Choroid plexus epithelial cell (primary cell): ENCODE data around the gene LMBR1.

Experiments
- DNase-seq: peaks from one replicate; pipeline ENCODE4 v3.0.0-alpha.2; 2010; ENCODE audit warnings: low read depth
- H3K4me3 ChIP-seq: 2 replicates; pipeline ENCODE4 v1.5.1; 2011; ENCODE audit warnings: low read depth, mild to moderate bottlenecking, control low read depth, low read length, moderate library complexity
- TF ChIP-seq, protein P1 (sequence below): conservative IDR thresholded peaks from 2 replicates; pipeline ENCODE4 v1.5.1; 2011; ENCODE audit warnings: low read depth, mild to moderate bottlenecking, control low read depth, inconsistent platforms, low read length, moderate library complexity

LMBR1 gene

DNA sequence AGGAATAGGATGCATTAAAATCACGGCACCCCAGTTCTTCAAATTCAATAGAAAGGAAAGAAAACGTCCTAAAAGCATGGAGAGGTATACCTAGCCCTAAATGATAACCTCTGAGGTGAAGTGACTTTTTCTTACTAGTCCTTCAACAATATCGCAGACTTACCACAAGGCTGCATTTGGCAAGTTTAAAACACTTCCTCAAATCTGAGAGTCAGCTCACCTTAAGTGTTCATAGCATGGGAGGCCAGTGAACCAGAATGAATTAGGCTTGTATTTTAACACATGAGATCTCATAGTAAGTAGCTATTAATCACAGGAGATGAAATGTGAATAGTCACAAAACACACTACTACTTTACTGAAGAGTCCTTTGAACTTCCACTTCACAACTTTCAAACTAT lies 128.2 kb downstream of the LMBR1 start:
- no peak for DNase-seq
- H3K4me3 ChIP-seq, result no peak overlapping the region
- TF ChIP-seq, protein P1, sequence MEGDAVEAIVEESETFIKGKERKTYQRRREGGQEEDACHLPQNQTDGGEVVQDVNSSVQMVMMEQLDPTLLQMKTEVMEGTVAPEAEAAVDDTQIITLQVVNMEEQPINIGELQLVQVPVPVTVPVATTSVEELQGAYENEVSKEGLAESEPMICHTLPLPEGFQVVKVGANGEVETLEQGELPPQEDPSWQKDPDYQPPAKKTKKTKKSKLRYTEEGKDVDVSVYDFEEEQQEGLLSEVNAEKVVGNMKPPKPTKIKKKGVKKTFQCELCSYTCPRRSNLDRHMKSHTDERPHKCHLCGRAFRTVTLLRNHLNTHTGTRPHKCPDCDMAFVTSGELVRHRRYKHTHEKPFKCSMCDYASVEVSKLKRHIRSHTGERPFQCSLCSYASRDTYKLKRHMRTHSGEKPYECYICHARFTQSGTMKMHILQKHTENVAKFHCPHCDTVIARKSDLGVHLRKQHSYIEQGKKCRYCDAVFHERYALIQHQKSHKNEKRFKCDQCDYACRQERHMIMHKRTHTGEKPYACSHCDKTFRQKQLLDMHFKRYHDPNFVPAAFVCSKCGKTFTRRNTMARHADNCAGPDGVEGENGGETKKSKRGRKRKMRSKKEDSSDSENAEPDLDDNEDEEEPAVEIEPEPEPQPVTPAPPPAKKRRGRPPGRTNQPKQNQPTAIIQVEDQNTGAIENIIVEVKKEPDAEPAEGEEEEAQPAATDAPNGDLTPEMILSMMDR, result no peak

DNA sequence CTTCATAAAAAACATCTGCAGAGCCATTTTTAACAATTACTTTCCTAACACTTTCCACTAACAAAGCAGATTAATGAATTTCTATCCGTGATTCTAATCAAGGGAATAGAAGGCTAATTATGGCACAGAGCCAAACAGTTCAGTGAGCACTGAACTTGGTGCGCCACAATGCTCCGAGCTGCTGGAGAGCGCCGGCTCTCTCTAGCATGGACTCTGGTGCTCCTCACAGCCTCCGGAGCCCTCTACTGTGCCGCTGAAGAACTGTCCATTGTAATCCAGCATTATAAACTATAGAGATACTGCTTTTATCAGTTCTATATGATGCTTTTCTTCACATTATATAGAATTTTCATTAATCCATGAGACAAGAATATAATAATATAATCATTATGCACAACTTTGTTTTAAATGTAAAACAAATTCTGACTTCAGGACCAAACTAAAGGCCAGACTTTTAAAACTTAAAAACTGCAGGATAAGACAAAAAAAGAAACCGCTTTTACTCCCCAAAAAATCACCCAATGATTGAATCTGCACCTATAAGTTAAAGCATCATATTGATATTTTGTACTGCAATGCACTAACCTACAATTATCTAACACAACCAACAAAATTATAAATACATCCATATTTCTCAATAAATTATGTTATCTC lies 128.8 kb downstream of the LMBR1 start:
- TF ChIP-seq, protein P1, result peak; percentile 95
- DNase-seq, result peak; percentile 90
- H3K4me3 ChIP-seq, result no peak overlapping the region

GRCh38 chr7:156759579-156760202 lies 133.3 kb downstream of the LMBR1 start:
- no peak for DNase-seq
- TF ChIP-seq, protein P1, result no peak
- no peak overlapping the region for H3K4me3 ChIP-seq

GRCh38 chr7:156759143-156759542 lies 133.8 kb downstream of the LMBR1 start:
- no peak for DNase-seq
- no peak overlapping the region for H3K4me3 ChIP-seq
- TF ChIP-seq, protein P1, result no peak

DNA sequence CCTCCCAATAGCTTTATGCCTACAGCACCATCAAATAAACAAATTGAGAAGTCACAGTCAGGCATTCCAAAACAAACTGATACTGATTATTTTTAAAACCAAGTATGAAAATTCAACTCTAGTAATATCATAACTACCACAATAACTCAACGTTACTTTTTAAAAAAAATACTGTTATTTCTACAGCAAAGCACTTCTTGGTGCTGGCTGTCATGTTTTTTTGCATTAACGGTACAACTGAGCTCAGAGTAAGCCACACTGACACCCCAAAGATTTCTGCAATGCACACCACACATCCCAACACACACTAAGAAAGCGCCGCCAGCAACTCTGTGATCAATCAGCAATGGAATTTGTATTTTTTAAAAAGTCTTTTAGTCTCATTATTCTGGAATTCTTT lies 138.8 kb downstream of the LMBR1 start:
- DNase-seq, result no peak
- H3K4me3 ChIP-seq, result no peak overlapping the region
- TF ChIP-seq, protein P1, result no peak

DNA sequence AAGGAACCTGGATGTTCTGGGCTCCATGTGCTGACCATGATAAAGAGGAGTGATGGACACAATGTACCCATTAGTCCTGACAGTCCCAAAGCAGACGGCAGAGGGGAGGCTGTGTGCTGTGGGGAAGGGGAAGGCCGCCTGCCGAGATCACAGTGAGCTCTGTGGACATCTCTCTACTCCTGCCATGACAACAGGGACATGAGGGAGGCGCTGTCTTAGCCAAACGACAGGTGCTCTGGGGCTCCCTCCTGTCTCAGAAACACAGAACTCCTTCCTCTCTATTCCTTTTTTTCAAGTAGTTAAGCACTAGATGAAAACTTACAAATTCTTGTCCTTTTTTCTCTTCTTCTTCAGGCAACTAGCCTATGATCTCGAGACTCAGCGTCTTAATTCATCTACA lies 139.4 kb downstream of the LMBR1 start:
- TF ChIP-seq, protein P1, result peak; percentile 3
- H3K4me3 ChIP-seq, result no peak overlapping the region
- DNase-seq, result no peak

DNA sequence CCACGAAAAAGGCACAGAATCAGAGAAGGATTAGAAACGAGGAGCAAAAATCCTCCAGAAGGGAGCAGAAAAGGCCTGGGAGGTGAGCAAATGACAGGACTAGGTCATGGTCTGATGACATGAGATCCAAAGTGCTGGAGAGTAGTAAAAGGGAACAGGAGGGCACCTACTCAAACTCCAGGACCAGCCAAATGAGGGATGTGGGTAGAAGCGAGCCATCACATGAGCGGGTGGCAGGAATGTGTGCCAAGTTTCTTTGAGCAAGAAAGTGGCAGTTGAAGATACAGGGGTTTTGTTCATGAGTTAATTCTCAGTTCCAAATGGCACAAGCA lies 139.8 kb downstream of the LMBR1 start:
- TF ChIP-seq, protein P1, result no peak
- no peak overlapping the region for H3K4me3 ChIP-seq
- no peak for DNase-seq
